Endothelial cell (in vitro differentiated cells): ENCODE results near the gene FRMPD4. TPM values are rescaled to one million over a fixed set of nuclear protein-coding genes. Genes with fewer than 3 reads are reported as not detected.

Experiments used
- DNase-seq: peaks from one replicate; pipeline ENCODE4 v3.0.0; 2021; ENCODE audit warnings: low spot score
- H3K27ac Mint-ChIP-seq: one replicate; pipeline ENCODE4 v1.8.0; 2021; ENCODE audit warnings: mixed read lengths, inconsistent platforms; ENCODE audit not compliant: unreplicated experiment
- H3K27me3 Mint-ChIP-seq: one replicate; pipeline ENCODE4 v1.8.0; 2021; ENCODE audit warnings: mild to moderate bottlenecking, moderate library complexity, mixed read lengths, inconsistent platforms; ENCODE audit not compliant: unreplicated experiment
- H3K36me3 Mint-ChIP-seq: one replicate; pipeline ENCODE4 v1.8.0; 2021; ENCODE audit warnings: mild to moderate bottlenecking, low read depth, mixed read lengths, inconsistent platforms; ENCODE audit not compliant: unreplicated experiment
- H3K4me1 Mint-ChIP-seq: one replicate; pipeline ENCODE4 v1.8.0; 2021; ENCODE audit warnings: mild to moderate bottlenecking, mixed read lengths, inconsistent platforms; ENCODE audit not compliant: unreplicated experiment
- H3K4me3 Mint-ChIP-seq: one replicate; pipeline ENCODE4 v1.8.0; 2021; ENCODE audit warnings: mild to moderate bottlenecking, mixed read lengths, inconsistent platforms; ENCODE audit not compliant: unreplicated experiment
- H3K9me3 Mint-ChIP-seq: one replicate; pipeline ENCODE4 v1.8.0; 2021; ENCODE audit warnings: mixed read lengths, inconsistent platforms; ENCODE audit not compliant: unreplicated experiment
- CTCF ChIP-seq: fragments of 200-600 bp; sonication (generic); IDR thresholded peaks from one replicate; pipeline ENCODE4 v1.5.0; 2021; ENCODE audit warnings: antibody characterized with exemption; ENCODE audit not compliant: unreplicated experiment
- total RNA-seq: library from RNA; stranded (reverse); fragmentation: NEBNext Ultra II Directional; extraction: Animal tissue kit (Norgen Biotek cat#: 25700); gene quantifications from one replicate; pipeline ENCODE4 v1.2.1, GENCODE V29; 2021; ENCODE audit not compliant: unreplicated experiment

FRMPD4 gene
- total RNA-seq, 1 donor from 2014 or later = 0.03 TPM

GRCh38 chrX:12447448-12448064 is 309.3 kb downstream of the FRMPD4 start:
- H3K36me3 Mint-ChIP-seq = no peaks in the 10 kb centered on the region
- no peaks in the 10 kb centered on the region for H3K9me3 Mint-ChIP-seq
- no peaks in the 10 kb centered on the region for H3K4me1 Mint-ChIP-seq
- DNase-seq = no peak
- H3K27me3 Mint-ChIP-seq = no peaks in the 10 kb centered on the region
- no peak for TF ChIP-seq CTCF
- H3K27ac Mint-ChIP-seq = no peak overlapping the region
- H3K4me3 Mint-ChIP-seq = no peak overlapping the region

- H3K9me3 Mint-ChIP-seq = no peaks in the 10 kb centered on the region
- no peaks in the 10 kb centered on the region for H3K36me3 Mint-ChIP-seq
- no peaks in the 10 kb centered on the region for H3K4me1 Mint-ChIP-seq
- no peak for TF ChIP-seq CTCF
- no peak overlapping the region for H3K27ac Mint-ChIP-seq
- no peak for DNase-seq
- H3K4me3 Mint-ChIP-seq = no peak overlapping the region
- no peaks in the 10 kb centered on the region for H3K27me3 Mint-ChIP-seq
Measured at GRCh38 chrX:12452268-12452667, 314.0 kb downstream of the FRMPD4 start.

- Mint-ChIP-seq H3K27me3 (no peaks in the 10 kb centered on the region), H3K4me3 (no peak overlapping the region), H3K4me1 (no peaks in the 10 kb centered on the region), H3K36me3 (no peaks in the 10 kb centered on the region), H3K9me3 (no peaks in the 10 kb centered on the region), H3K27ac (no peak overlapping the region)
- TF ChIP-seq CTCF = no peak
- no peak for DNase-seq
Measured at GRCh38 chrX:12460929-12461328, 322.7 kb downstream of the FRMPD4 start.

GRCh38 chrX:12463052-12463451 is 324.8 kb downstream of the FRMPD4 start:
- no peaks in the 10 kb centered on the region for H3K4me1 Mint-ChIP-seq
- TF ChIP-seq CTCF = no peak
- no peaks in the 10 kb centered on the region for H3K27me3 Mint-ChIP-seq
- H3K27ac Mint-ChIP-seq = no peak overlapping the region
- no peak for DNase-seq
- H3K36me3 Mint-ChIP-seq = no peaks in the 10 kb centered on the region
- H3K9me3 Mint-ChIP-seq = no peaks in the 10 kb centered on the region
- H3K4me3 Mint-ChIP-seq = no peak overlapping the region

- TF ChIP-seq CTCF = no peak
- DNase-seq = no peak
- H3K9me3 Mint-ChIP-seq = no peaks in the 10 kb centered on the region
Measured at GRCh38 chrX:12463873-12464272, 325.6 kb downstream of the FRMPD4 start.

More at GRCh38 chrX:12463873-12464272, 325.6 kb downstream of the FRMPD4 start:
- Mint-ChIP-seq H3K36me3 (no peaks in the 10 kb centered on the region), H3K4me3 (no peak overlapping the region), H3K27ac (no peak overlapping the region), H3K27me3 (no peaks in the 10 kb centered on the region), H3K4me1 (no peaks in the 10 kb centered on the region)
